Naive thymus-derived CD8-positive, alpha-beta T cell (primary cell): ENCODE data around the gene PRKG1. TPM values are rescaled to one million over a fixed set of nuclear protein-coding genes. Genes with fewer than 3 reads are reported as not detected.

ENCODE experiments used
- ATAC-seq, 2 donors: fragments of 150-1000 bp; cut with Tn5 transposase in 1 of 2; sonication (Bioruptor Pico), chemical (Tn5 transposase) in 1 of 2; 1 replicate in 1 of 2; 2 replicates in 1 of 2; pipeline ENCODE4 v1.10.0; 2021; ENCODE audit warnings: mild to moderate bottlenecking in 2 of 2, moderate library complexity in 2 of 2
- POLR2A ChIA-PET: fragments of 350-600 bp; sonication (Branson Sonifier 250); formaldehyde crosslinking; loops from one replicate; lab custom pipeline; 2021; ENCODE audit warnings: antibody characterized with exemption; lab: Charles Lee
- DNase-seq, 10 donors: peaks; one replicate each; pipeline versions ENCODE4 v3.0.0 to v3.0.0-alpha.2; 2020 to 2022
- H3K27ac Mint-ChIP-seq, 10 donors: one replicate each; pipeline ENCODE4 v1.8.0; 2020 to 2022; ENCODE audit warnings: mild to moderate bottlenecking in 10 of 10, mixed read lengths in 10 of 10, moderate library complexity in 4 of 10, inconsistent platforms in 1 of 10
- H3K27me3 Mint-ChIP-seq, 5 donors: one replicate each; pipeline ENCODE4 v1.8.0; 2021 to 2022; ENCODE audit warnings: mixed read lengths in 5 of 5
- H3K36me3 Mint-ChIP-seq, 3 donors: one replicate each; pipeline ENCODE4 v1.8.0; 2020 to 2022; ENCODE audit warnings: mixed read lengths in 3 of 3, mild to moderate bottlenecking in 2 of 3, inconsistent platforms in 1 of 3
- H3K4me1 Mint-ChIP-seq, 4 donors: one replicate each; pipeline ENCODE4 v1.8.0; 2021 to 2022; ENCODE audit warnings: mixed read lengths in 4 of 4
- H3K4me3 Mint-ChIP-seq, 10 donors: one replicate each; pipeline ENCODE4 v1.8.0; 2020 to 2022; ENCODE audit warnings: mild to moderate bottlenecking in 10 of 10, mixed read lengths in 10 of 10, moderate library complexity in 6 of 10, inconsistent platforms in 1 of 10
- H3K9me3 Mint-ChIP-seq, 9 donors: one replicate each; pipeline ENCODE4 v1.8.0; 2020 to 2022; ENCODE audit warnings: mixed read lengths in 9 of 9, mild to moderate bottlenecking in 3 of 9, inconsistent platforms in 1 of 9, moderate library complexity in 1 of 9
- polyA plus RNA-seq, 3 donors: library from polyadenylated mRNA; unstranded; fragments of 300-500 nt; fragmentation: Illumina TruSeq; gene quantifications; one replicate each; pipeline ENCODE4 v1.2.3, GENCODE V29; 2021
- total RNA-seq, 8 experiments: library from RNA in 2 of 8; stranded (reverse) in 2 of 8; gene quantifications; one replicate each; pipeline ENCODE4 v1.2.3 and lab custom pipeline; 2021 to 2026

The PRKG1 gene
- total and polyA plus RNA-seq, 5 experiments from 2014 or later, result not detected

DNA sequence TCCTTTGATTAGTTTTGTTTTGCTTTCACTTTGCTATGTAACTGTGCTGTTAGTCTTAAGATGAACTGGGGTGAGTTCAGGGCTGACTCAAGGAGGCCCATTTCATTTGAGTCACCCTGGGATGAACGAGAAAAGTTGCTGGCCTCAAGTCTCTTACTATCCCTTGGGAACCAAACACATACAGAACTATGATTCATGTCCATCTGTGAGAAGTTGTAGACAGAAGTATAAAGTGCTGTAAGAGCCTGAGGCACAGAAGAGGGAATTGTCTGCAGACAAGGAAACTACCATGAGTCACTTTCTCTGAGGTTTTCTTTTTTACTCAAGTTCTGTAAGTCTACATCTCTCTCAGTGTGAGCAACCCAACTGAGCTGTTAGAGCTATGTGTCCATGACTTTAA, 805.0 kb downstream of the PRKG1 start:
- Mint-ChIP-seq H3K4me1 (peaks cover 5 to 12% (median 10%) of the 10 kb centered on the region in 4 donors), H3K4me3 (peak overlapping the region in 4 of 10 donors; percentile 5 to 31 (median 10)), H3K27ac (peak overlapping the region in 4 of 10 donors; percentile 66 to 75 (median 68)), H3K36me3 (no peaks in the 10 kb centered on the region), H3K9me3 (peaks cover 0 to 2% (median 0%) of the 10 kb centered on the region in 9 donors), H3K27me3 (peaks cover 0 to 4% (median 0%) of the 10 kb centered on the region in 5 donors)
- ATAC-seq, result peak in 1 of 2 donors; percentile 54
- POLR2A ChIA-PET, result no interaction called here
- no peak for DNase-seq

DNA sequence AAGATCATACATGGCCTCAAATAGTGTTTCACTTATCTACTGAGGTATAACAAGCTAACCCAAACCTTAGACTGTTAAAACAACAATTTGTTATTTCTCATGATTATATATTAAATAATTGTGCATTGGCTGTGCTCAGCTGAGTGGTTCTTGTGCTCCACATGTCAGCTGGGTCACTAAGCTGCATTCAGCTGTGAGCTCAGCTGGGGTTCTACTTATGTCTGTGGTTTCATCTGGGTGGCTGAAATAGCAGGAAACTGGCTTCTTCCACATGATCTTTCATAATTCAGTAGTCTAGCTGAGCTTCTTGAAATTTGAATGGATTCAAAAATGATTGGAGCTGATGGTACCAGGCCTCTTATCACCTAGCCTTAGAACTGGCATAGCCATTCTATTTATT, 806.9 kb downstream of the PRKG1 start:
- Mint-ChIP-seq H3K27me3 (peaks cover 0 to 4% (median 0%) of the 10 kb centered on the region in 5 donors), H3K9me3 (peaks cover 0 to 2% (median 0%) of the 10 kb centered on the region in 9 donors), H3K4me1 (peaks cover 5 to 12% (median 10%) of the 10 kb centered on the region in 4 donors), H3K27ac (no peak overlapping the region), H3K36me3 (no peaks in the 10 kb centered on the region), H3K4me3 (no peak overlapping the region)
- POLR2A ChIA-PET, result no interaction called here
- ATAC-seq, result no peak
- no peak for DNase-seq

DNA sequence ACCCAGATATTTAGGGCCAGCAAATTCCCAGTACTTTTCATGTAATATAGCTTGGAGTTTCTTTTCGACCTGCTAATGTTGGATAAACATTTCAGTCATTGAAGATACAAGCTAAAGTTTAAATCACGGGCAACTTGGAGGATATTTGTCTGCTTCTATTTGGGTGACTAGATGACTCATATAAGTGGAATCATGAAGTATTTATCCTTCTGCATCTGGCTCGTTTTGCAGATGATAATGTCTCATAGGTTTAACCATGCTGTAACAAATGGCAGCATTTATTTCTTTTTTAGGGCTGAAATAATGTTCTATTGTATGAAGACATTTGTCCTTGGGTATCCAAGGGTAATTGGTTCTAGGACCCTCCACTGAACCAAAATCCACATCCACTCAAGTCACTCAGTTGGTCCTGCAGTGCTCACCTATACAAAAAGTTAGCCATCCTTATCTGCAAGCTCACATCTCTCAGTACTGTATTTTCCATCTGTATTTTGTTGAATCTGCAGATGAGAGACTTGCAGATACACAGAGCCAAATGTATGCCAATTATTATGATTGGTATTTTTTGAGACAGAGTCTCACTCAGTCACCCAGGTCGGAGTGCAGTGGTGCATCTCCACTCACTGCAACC, 812.3 kb downstream of the PRKG1 start:
- no peak for ATAC-seq
- Mint-ChIP-seq H3K4me1 (no peaks in the 10 kb centered on the region), H3K27me3 (peaks cover 0 to 6% (median 0%) of the 10 kb centered on the region in 5 donors), H3K4me3 (no peak overlapping the region), H3K36me3 (no peaks in the 10 kb centered on the region), H3K27ac (no peak overlapping the region), H3K9me3 (peaks cover 0 to 3% (median 0%) of the 10 kb centered on the region in 9 donors)
- no peak for DNase-seq
- POLR2A ChIA-PET, result no interaction called here

DNA sequence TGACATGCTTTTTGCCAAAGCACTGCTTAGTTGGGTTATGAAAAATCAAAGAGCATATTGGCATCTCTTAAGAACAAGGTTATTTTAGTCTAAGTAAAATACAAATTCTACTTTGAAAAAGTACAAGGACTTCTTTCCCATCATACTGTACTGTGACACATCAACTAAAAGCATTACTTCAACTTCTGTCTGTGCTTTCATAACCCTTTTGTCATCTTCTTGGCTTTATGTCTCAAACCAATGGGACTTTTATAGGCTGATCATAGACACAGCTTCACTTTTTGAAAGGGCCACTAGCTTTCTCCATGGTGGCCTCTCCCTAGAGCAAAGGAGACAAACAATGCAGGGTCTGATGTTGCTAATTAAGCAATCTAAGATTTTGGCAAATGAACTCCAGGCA, 814.0 kb downstream of the PRKG1 start:
- no peaks in the 10 kb centered on the region for H3K4me1 Mint-ChIP-seq
- peaks cover 0 to 5% (median 0%) of the 10 kb centered on the region in 9 donors for H3K9me3 Mint-ChIP-seq
- peaks cover 0 to 9% (median 0%) of the 10 kb centered on the region in 5 donors for H3K27me3 Mint-ChIP-seq
- H3K27ac Mint-ChIP-seq, result no peak overlapping the region
- H3K36me3 Mint-ChIP-seq, result no peaks in the 10 kb centered on the region
- H3K4me3 Mint-ChIP-seq, result no peak overlapping the region
- no peak for DNase-seq
- ATAC-seq, result no peak
- POLR2A ChIA-PET, result no interaction called here

DNA sequence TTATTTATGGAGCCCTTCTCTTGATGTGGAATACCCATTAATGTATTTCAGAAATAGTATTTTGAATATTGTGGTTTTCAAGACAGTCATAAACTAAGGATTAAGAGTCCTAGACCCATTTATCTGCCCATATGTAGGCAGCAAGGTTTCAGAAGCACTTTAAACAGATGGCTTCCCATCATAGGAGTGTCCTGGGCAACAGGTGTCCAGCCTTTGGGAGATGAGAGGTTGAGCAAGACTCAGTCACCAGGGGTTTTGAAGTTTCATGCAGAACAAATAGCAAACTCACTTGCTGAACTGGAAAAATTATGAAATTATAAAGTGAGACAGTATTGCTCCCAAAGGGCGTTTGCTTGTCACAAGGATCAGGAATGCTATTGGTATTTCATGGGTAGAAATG, 818.0 kb downstream of the PRKG1 start:
- no peak for ATAC-seq
- POLR2A ChIA-PET, result no interaction called here
- no peak overlapping the region for H3K4me3 Mint-ChIP-seq
- no peak for DNase-seq
- peaks cover 0 to 9% (median 0%) of the 10 kb centered on the region in 5 donors for H3K27me3 Mint-ChIP-seq
- H3K36me3 Mint-ChIP-seq, result no peaks in the 10 kb centered on the region
- H3K9me3 Mint-ChIP-seq, result peaks cover 0 to 5% (median 0%) of the 10 kb centered on the region in 9 donors
- no peak overlapping the region for H3K27ac Mint-ChIP-seq
- H3K4me1 Mint-ChIP-seq, result no peaks in the 10 kb centered on the region

DNA sequence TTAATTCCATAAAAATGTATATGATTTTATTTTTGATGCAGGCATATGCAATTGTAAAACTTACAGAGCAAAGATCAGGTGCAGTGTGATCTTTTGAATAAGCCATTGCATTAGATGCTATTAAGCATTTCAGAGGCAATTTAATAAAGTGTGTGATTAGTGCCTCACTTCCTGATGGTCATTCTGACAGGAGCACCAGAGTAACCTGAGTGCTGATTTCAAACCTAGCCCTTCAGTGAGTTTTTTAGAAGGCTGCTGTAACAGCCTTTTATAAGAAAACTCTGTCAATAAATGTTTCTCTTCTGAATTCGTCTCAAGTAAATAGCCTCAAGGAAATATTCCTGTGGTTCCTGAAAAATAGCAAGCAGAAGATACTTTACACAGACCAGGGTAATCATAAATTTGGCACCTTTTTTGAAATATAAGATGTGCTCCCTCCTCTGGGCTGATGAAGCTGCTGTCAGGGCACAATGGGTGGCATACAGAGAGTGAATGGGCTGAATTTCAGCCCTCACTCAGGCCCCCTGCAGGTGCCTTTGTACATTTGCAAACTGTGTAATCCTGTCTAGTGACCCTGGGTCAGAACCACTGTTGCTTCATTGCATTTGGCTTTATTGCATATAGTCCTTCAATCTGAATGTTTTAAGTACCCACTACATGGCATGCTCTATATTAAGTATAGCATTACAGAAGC, 818.8 kb downstream of the PRKG1 start:
- peak in 1 of 2 donors; percentile 32 for ATAC-seq
- no peak overlapping the region for H3K27ac Mint-ChIP-seq
- H3K4me3 Mint-ChIP-seq, result no peak overlapping the region
- peak in 1 of 10 donors; percentile 7 for DNase-seq
- peaks cover 0 to 5% (median 0%) of the 10 kb centered on the region in 9 donors for H3K9me3 Mint-ChIP-seq
- no peaks in the 10 kb centered on the region for H3K36me3 Mint-ChIP-seq
- POLR2A ChIA-PET, result no interaction called here
- no peaks in the 10 kb centered on the region for H3K4me1 Mint-ChIP-seq
- peaks cover 0 to 9% (median 0%) of the 10 kb centered on the region in 5 donors for H3K27me3 Mint-ChIP-seq

DNA sequence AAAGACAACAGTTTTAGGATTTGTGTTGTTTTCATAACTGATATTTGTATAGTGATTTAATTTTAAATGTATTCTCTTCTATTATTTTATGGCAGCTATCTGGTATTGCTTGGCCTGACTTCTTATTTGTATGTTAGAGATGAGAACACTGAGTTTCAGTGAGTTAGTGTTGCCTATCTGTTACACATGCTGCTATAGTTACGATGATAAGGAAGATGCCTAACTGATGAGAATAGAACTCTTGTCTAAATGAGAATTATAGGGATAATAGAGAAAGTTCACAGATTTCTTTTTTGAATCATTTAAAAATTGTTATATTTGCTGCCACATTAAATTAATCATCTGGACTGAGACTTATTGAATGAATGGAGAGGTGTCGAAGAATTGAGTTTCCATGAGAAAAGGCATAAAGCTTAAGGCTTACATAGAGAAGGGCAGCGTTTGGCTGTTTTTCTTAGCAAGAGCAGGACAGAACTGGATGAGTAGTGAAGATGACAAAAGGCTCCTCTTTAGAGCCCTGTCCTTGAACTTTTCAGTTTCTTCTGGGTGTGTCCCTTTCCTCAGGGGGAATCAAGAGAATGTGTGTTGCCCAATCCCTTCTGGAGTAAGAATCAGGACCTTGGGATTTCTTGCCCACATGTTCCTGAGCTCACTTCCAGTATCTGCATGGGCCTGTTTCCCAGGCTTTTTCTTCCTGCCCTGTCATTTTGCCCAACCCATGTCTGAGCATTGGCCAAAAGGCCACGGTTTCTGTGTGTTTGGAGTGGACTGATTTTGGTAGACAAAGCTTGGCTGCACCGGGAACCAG, 820.7 kb downstream of the PRKG1 start:
- Mint-ChIP-seq H3K27ac (no peak overlapping the region), H3K27me3 (peaks cover 0 to 9% (median 0%) of the 10 kb centered on the region in 5 donors), H3K9me3 (peaks cover 0 to 5% (median 0%) of the 10 kb centered on the region in 9 donors), H3K4me3 (no peak overlapping the region), H3K4me1 (no peaks in the 10 kb centered on the region), H3K36me3 (no peaks in the 10 kb centered on the region)
- ATAC-seq, result no peak
- no peak for DNase-seq
- POLR2A ChIA-PET, result no interaction called here

DNA sequence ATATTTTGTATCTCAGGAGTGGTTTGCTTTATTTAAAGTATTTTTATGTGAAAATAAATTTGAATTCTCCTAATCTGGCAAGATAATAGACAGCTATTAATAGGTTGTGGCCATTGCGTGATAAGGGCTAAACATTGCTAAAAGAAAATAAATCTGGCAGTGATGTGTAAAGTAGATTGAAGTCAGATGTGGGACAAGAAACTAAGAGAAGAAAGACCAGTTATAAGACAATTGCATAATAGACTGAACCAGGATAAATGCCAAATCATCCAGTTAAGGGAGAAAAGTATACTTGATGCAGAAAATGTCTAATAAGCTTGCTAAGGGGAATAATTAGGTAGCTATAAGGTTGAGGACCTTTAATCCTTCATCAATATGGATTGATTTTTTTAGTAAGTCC, 822.6 kb downstream of the PRKG1 start:
- DNase-seq (no peak), ATAC-seq (no peak)
- H3K27me3 Mint-ChIP-seq, result peaks cover 0 to 3% (median 0%) of the 10 kb centered on the region in 5 donors
- H3K36me3 Mint-ChIP-seq, result no peaks in the 10 kb centered on the region
- H3K4me1 Mint-ChIP-seq, result no peaks in the 10 kb centered on the region
- H3K4me3 Mint-ChIP-seq, result no peak overlapping the region
- POLR2A ChIA-PET, result no interaction called here
- H3K9me3 Mint-ChIP-seq, result peaks cover 0 to 2% (median 0%) of the 10 kb centered on the region in 9 donors
- H3K27ac Mint-ChIP-seq, result no peak overlapping the region

DNA sequence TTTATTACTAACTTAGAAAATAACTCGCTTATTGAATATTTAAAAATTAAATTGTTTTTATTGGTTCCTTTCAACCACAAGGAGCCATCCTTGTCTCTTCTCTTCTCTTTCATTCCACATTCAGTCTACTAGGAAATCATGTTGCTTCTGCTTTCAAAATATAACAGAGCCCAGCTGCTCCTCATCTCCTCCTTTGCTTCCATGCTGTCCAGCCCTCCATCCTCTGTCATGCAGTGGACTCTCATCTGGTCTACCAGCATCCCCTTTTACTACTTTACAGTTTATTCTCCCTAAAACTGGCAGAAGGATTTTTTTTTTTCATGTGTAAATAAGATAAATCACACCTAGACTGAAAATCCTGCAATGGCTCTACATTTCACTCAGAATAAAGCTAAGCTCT, 823.3 kb downstream of the PRKG1 start:
- ATAC-seq, result no peak
- H3K4me3 Mint-ChIP-seq, result no peak overlapping the region
- H3K36me3 Mint-ChIP-seq, result no peaks in the 10 kb centered on the region
- DNase-seq, result no peak
- no peaks in the 10 kb centered on the region for H3K4me1 Mint-ChIP-seq
- POLR2A ChIA-PET, result no interaction called here
- H3K27me3 Mint-ChIP-seq, result peaks cover 0 to 3% (median 0%) of the 10 kb centered on the region in 5 donors
- H3K9me3 Mint-ChIP-seq, result peaks cover 0 to 2% (median 0%) of the 10 kb centered on the region in 9 donors
- no peak overlapping the region for H3K27ac Mint-ChIP-seq

DNA sequence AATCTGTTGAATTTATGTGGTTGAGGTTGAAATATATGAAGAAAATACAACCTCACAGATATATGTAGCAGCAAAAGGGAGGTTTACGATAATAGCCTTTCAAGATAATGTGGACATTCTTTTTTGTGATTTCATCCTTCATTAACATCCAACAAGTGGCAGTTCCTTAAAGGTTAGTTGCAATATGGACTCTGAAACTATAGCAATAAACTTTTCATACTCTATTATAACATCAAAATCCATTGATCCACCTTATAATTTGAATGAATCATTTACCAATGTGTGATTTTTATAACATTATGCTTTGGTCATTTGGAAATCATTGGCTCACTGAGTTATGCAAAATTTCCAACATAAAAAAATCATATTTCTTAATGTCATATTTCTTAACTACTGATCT, 825.9 kb downstream of the PRKG1 start:
- peaks cover 0 to 3% (median 0%) of the 10 kb centered on the region in 5 donors for H3K27me3 Mint-ChIP-seq
- H3K36me3 Mint-ChIP-seq, result no peaks in the 10 kb centered on the region
- POLR2A ChIA-PET, result no interaction called here
- no peaks in the 10 kb centered on the region for H3K4me1 Mint-ChIP-seq
- H3K27ac Mint-ChIP-seq, result no peak overlapping the region
- ATAC-seq, result no peak
- H3K9me3 Mint-ChIP-seq, result peaks cover 0 to 2% (median 0%) of the 10 kb centered on the region in 9 donors
- H3K4me3 Mint-ChIP-seq, result no peak overlapping the region
- no peak for DNase-seq

DNA sequence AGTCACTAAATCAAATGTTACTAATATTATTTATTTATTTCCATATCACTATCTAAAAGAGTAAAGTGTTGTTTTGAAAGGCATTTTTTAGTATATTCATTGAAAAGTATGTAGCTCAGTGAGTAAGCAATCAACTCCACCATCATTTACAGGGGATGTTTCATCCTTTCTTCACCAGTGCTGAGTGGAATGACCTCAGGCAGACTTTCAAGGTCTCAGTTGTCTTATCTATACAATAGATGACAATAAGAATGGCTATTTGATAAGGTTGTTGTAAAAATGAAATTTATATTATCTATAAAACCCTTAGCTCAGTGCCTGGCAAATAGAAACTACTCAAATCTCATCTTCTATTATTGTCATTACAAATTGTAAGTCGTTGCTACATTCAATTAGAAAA, 829.4 kb downstream of the PRKG1 start:
- peaks cover 0 to 3% (median 0%) of the 10 kb centered on the region in 9 donors for H3K9me3 Mint-ChIP-seq
- no peak overlapping the region for H3K4me3 Mint-ChIP-seq
- no peaks in the 10 kb centered on the region for H3K4me1 Mint-ChIP-seq
- peaks cover 1 to 9% (median 4%) of the 10 kb centered on the region in 5 donors for H3K27me3 Mint-ChIP-seq
- no peak overlapping the region for H3K27ac Mint-ChIP-seq
- H3K36me3 Mint-ChIP-seq, result no peaks in the 10 kb centered on the region
- ATAC-seq, result no peak
- DNase-seq, result no peak
- POLR2A ChIA-PET, result no interaction called here

DNA sequence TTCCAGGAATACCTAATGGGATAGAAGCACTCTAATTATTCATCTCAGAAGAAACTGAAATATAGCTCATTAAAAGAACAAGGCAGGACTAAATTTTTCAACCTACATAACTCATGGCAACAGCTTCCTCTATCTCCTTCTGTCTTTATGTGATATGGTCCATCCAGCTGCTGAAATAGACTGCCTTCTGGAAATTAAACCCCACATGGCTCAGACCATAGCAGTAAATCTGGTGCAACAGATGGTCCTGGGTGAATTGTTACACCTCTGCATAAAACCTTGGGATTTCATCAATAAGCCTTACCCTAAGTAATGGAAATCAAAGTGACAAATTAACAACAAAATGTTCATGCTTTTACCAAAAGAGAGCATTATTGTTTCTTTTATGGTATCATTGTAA, 830.7 kb downstream of the PRKG1 start:
- no peak for ATAC-seq
- Mint-ChIP-seq H3K9me3 (peaks cover 0 to 3% (median 0%) of the 10 kb centered on the region in 9 donors), H3K4me3 (no peak overlapping the region), H3K36me3 (no peaks in the 10 kb centered on the region), H3K27me3 (peaks cover 1 to 15% (median 9%) of the 10 kb centered on the region in 5 donors), H3K4me1 (no peaks in the 10 kb centered on the region), H3K27ac (no peak overlapping the region)
- DNase-seq, result no peak
- POLR2A ChIA-PET, result no interaction called here

DNA sequence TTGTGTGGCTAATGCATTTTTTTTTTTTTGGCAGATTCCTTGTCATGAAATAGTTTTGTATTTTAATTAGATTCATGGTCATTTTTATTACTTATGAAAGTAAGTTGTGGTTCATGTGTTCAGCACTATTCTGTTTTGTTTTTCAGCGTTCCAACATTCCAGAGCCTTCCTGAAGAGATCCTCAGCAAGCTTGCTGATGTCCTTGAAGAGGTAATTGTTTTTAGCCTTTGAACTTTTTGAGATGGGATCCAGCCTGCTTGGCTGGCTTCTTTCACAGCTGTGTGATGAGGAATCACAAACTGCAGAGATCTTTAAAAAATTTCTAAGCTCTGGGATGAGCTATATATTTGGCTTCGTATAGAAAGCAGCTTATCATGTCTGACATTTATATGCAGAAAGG, 833.1 kb downstream of the PRKG1 start:
- ATAC-seq (no peak), DNase-seq (no peak)
- peaks cover 0 to 3% (median 0%) of the 10 kb centered on the region in 9 donors for H3K9me3 Mint-ChIP-seq
- POLR2A ChIA-PET, result no interaction called here
- H3K27ac Mint-ChIP-seq, result no peak overlapping the region
- H3K4me3 Mint-ChIP-seq, result no peak overlapping the region
- H3K36me3 Mint-ChIP-seq, result no peaks in the 10 kb centered on the region
- peaks cover 1 to 15% (median 9%) of the 10 kb centered on the region in 5 donors for H3K27me3 Mint-ChIP-seq
- no peaks in the 10 kb centered on the region for H3K4me1 Mint-ChIP-seq
